Measurements from ENCODE around the gene ZBTB7A. TPM values are rescaled to one million over a fixed set of nuclear protein-coding genes. Genes with fewer than 3 reads are reported as not detected.

Gene ZBTB7A
- total RNA-seq, 4 donors from 2014 or later: 71.9 to 137 (median 114) TPM

- Histone ChIP-seq H3K9me3 (no peaks in the 10 kb centered on the region), H3K36me3 (peaks cover 47 to 96% (median 80%) of the 10 kb centered on the region in 4 donors), H3K4me3 (no peak overlapping the region), H3K27me3 (no peaks in the 10 kb centered on the region), H3K27ac (replicated peaks in 1 of 4) (no peak overlapping the region), H3K4me1 (peaks cover 0 to 17% (median 3%) of the 10 kb centered on the region in 4 donors)
- DNase-seq (ENCODE audit: extremely low spot score): no peak
- 82% methylated on average over 10 of the region's 35 CpGs for WGBS
- TF ChIP-seq EP300 (IDR thresholded peaks at IDR 0.05) (no peak), POLR2A (IDR thresholded peaks at IDR 0.05; ENCODE audit: low read depth) (no peak), POLR2AphosphoS5 (IDR thresholded peaks at IDR 0.05) (no peak)
- TF ChIP-seq, protein P1, sequence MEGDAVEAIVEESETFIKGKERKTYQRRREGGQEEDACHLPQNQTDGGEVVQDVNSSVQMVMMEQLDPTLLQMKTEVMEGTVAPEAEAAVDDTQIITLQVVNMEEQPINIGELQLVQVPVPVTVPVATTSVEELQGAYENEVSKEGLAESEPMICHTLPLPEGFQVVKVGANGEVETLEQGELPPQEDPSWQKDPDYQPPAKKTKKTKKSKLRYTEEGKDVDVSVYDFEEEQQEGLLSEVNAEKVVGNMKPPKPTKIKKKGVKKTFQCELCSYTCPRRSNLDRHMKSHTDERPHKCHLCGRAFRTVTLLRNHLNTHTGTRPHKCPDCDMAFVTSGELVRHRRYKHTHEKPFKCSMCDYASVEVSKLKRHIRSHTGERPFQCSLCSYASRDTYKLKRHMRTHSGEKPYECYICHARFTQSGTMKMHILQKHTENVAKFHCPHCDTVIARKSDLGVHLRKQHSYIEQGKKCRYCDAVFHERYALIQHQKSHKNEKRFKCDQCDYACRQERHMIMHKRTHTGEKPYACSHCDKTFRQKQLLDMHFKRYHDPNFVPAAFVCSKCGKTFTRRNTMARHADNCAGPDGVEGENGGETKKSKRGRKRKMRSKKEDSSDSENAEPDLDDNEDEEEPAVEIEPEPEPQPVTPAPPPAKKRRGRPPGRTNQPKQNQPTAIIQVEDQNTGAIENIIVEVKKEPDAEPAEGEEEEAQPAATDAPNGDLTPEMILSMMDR (IDR thresholded peaks at IDR 0.05): no peak
- intact Hi-C loops (cut with DNase I): no loop called here
These were observed 28.2 kb upstream of the ZBTB7A start for GRCh38 chr19:4094761-4095487.

- Histone ChIP-seq H3K4me1 (peaks cover 0 to 17% (median 3%) of the 10 kb centered on the region in 4 donors), H3K36me3 (peaks cover 45 to 96% (median 80%) of the 10 kb centered on the region in 4 donors), H3K27ac (replicated peaks in 1 of 4) (no peak overlapping the region), H3K4me3 (no peak overlapping the region), H3K9me3 (no peaks in the 10 kb centered on the region), H3K27me3 (no peaks in the 10 kb centered on the region)
- WGBS: 92% methylated on average over 9 of the region's 19 CpGs
- DNase-seq (ENCODE audit: extremely low spot score): no peak
- no peak for TF ChIP-seq POLR2AphosphoS5 (IDR thresholded peaks at IDR 0.05)
- TF ChIP-seq, protein P1 (IDR thresholded peaks at IDR 0.05): no peak
- TF ChIP-seq POLR2A (IDR thresholded peaks at IDR 0.05; ENCODE audit: low read depth): no peak
- TF ChIP-seq EP300 (IDR thresholded peaks at IDR 0.05): no peak
- intact Hi-C loops (cut with DNase I): no loop called here
These were observed 27.6 kb upstream of the ZBTB7A start for GRCh38 chr19:4094291-4094690.

DNA sequence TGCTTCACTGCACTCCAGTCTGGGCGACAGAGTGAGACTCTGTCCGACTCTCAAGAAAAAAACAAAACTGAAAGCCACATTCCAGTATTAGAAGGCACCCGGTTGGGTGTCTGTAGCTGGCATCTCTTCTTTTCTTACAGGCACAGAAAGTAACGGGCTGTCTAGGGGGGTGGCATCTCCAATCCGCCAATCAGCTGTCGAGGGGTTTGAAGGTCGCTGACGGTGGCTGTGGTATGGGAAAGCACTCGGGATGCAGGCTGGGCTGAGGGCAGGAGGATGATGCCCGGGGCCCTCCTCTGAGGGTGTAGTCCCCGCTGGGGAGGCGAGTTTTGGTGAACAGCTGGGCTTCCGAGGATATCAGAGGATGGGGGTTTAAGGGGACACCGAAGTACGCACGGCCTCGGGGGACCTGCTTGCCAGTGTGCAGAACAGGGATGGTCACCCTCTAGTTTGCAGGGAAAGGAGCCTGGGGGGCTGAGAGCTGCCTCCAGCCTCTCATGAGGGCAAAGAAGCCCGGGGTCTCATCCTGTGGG, 27.0 kb upstream of the ZBTB7A start:
- 95% methylated on average over 17 of the region's 18 CpGs for WGBS
- Histone ChIP-seq H3K4me1 (peaks cover 0 to 14% (median 3%) of the 10 kb centered on the region in 4 donors), H3K27ac (replicated peaks in 1 of 4) (no peak overlapping the region), H3K36me3 (peaks cover 40 to 93% (median 76%) of the 10 kb centered on the region in 4 donors), H3K27me3 (no peaks in the 10 kb centered on the region), H3K4me3 (no peak overlapping the region), H3K9me3 (no peaks in the 10 kb centered on the region)
- TF ChIP-seq, protein P1 (IDR thresholded peaks at IDR 0.05): no peak
- no peak for DNase-seq (ENCODE audit: extremely low spot score)
- intact Hi-C loops (cut with DNase I): no loop called here

DNA sequence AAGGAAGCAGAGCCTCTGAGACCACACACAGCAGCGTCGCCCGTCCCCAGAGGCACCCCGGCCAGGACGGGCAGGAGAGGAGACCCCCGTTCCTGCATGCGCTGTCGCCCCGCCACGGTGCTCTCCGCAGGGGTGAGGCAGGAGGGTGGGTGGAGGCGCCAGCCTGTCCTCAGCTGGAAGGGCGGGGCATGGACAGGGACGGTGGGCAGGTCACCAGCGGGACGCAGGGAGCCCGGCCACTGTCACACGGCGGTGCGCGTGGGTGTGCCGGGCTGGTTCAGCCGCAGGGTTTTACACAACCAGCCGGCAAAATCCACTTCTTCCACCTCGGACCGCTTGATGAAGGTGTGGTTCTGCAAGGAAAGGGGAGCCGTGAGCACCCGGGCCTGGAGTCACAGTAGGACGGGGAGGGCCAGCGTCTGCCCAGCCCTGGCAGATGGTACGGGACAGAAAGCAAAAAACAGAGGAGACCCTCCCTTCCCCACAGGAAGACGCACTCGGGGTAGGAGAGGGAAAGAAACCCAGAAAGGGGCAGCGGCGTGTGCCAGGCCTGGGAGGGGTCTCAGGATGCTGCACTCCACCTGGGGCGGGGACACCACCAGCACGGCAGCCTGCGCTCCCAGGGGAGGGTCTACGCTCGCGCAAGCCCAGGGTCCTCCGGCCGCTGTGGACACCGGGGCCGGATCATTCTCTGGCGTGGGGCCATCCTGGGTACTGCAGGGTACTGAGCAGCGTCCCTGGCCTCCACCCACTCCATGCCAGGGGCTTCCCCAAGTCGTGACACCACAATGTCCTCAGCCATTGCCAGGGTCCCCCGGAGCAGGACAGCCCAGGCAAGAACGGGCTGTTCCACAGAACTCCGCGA, 23.9 kb upstream of the ZBTB7A start:
- no peak for DNase-seq (ENCODE audit: extremely low spot score)
- 90% methylated on average over 51 of the region's 52 CpGs for WGBS
- Histone ChIP-seq H3K4me1 (peaks cover 0 to 7% (median 6%) of the 10 kb centered on the region in 4 donors), H3K36me3 (peaks cover 33 to 66% (median 62%) of the 10 kb centered on the region in 4 donors), H3K4me3 (no peak overlapping the region), H3K27ac (replicated peaks in 1 of 4) (peak overlapping the region in 1 of 4 donors; percentile 13), H3K27me3 (no peaks in the 10 kb centered on the region), H3K9me3 (no peaks in the 10 kb centered on the region)
- intact Hi-C loops (cut with DNase I): no loop called here
- TF ChIP-seq POLR2AphosphoS5 (IDR thresholded peaks at IDR 0.05) (no peak), POLR2A (IDR thresholded peaks at IDR 0.05; ENCODE audit: low read depth) (no peak), EP300 (IDR thresholded peaks at IDR 0.05) (no peak)
- TF ChIP-seq, protein P1 (IDR thresholded peaks at IDR 0.05): no peak

All from esophagus muscularis mucosa (tissue), 4 donors.